ENCODE measurements around the gene NAMPT. TPM values are rescaled to one million over a fixed set of nuclear protein-coding genes. Genes with fewer than 3 reads are reported as not detected.

The NAMPT gene
- total RNA-seq (100 to 1,000 TPM in 1 of 2 donors, 10 to 100 TPM in 1; 98.1 to 425 TPM), polyA plus RNA-seq (ENCODE audit: insufficient read length in 6 of 6) (10 to 100 TPM; 32.6 to 43.1 (median 38.9) TPM)
- long read RNA-seq, donor 1, full-length matches to known transcripts, result 8 of 8 reads
- long read RNA-seq, donor 1, partial matches to known transcripts, result 0 of 8 reads
- long read RNA-seq, donor 1, other reads (novel, unspliced or antisense), result 0 of 8 reads
- long read RNA-seq, donor 2, full-length matches to known transcripts, result 7 of 7 reads
- long read RNA-seq, donor 2, partial matches to known transcripts, result 0 of 7 reads
- long read RNA-seq, donor 2, other reads (novel, unspliced or antisense), result 0 of 7 reads
- long read RNA-seq, donor 3, full-length matches to known transcripts, result 5 of 5 reads
- long read RNA-seq, donor 3, partial matches to known transcripts, result 0 of 5 reads
- long read RNA-seq, donor 3, other reads (novel, unspliced or antisense), result 0 of 5 reads
- long read RNA-seq, donor 4, full-length matches to known transcripts, result 15 of 17 reads
- long read RNA-seq, donor 4, partial matches to known transcripts, result 0 of 17 reads
- long read RNA-seq, donor 4, other reads (novel, unspliced or antisense), result 2 of 17 reads
- long read RNA-seq, donor 5, full-length matches to known transcripts, result 4 of 4 reads
- long read RNA-seq, donor 5, partial matches to known transcripts, result 0 of 4 reads
- long read RNA-seq, donor 5, other reads (novel, unspliced or antisense), result 0 of 4 reads
- long read RNA-seq, donor 6, full-length matches to known transcripts, result 7 of 7 reads
- long read RNA-seq, donor 6, partial matches to known transcripts, result 0 of 7 reads
- long read RNA-seq, donor 6, other reads (novel, unspliced or antisense), result 0 of 7 reads
- long read RNA-seq, donor 7, full-length matches to known transcripts, result 1 of 1 reads
- long read RNA-seq, donor 7, partial matches to known transcripts, result 0 of 1 reads
- long read RNA-seq, donor 7, other reads (novel, unspliced or antisense), result 0 of 1 reads
- long read RNA-seq, donor 8, full-length matches to known transcripts, result 12 of 12 reads
- long read RNA-seq, donor 8, partial matches to known transcripts, result 0 of 12 reads
- long read RNA-seq, donor 8, other reads (novel, unspliced or antisense), result 0 of 12 reads
- long read RNA-seq, donor 9, result 0 reads
- long read RNA-seq, donor 10, full-length matches to known transcripts, result 13 of 17 reads
- long read RNA-seq, donor 10, partial matches to known transcripts, result 1 of 17 reads
- long read RNA-seq, donor 10, other reads (novel, unspliced or antisense), result 3 of 17 reads
- long read RNA-seq, donor 11, full-length matches to known transcripts, result 12 of 12 reads
- long read RNA-seq, donor 11, partial matches to known transcripts, result 0 of 12 reads
- long read RNA-seq, donor 11, other reads (novel, unspliced or antisense), result 0 of 12 reads
- long read RNA-seq, donor 12, full-length matches to known transcripts, result 3 of 3 reads
- long read RNA-seq, donor 12, partial matches to known transcripts, result 0 of 3 reads
- long read RNA-seq, donor 12, other reads (novel, unspliced or antisense), result 0 of 3 reads

GRCh38 chr7:106284714-106285050 lies at the start of gene NAMPT:
NAMPT (minus strand) TSS chr7:106284983; CDS start chr7:106284884, 99 bp downstream.
- H3K9me3 ChIP-seq, result no peaks in the 10 kb centered on the region
- no peak for DNase-seq
- H3K27me3 ChIP-seq, result no peaks in the 10 kb centered on the region
- intact Hi-C loops (cut with DNase I), result no loop called here
- TF ChIP-seq CTCF (IDR thresholded peaks at IDR 0.05), result no peak
- peak within 1 kb of the TSS; percentile 69 to 77 for H3K4me3 ChIP-seq
- peak within 1 kb of the TSS; percentile 98 for H3K27ac ChIP-seq
- H3K4me1 ChIP-seq, result peaks cover 17 to 39% of the 10 kb centered on the region in 2 donors
- H3K36me3 ChIP-seq, result peaks cover 0 to 10% of the 10 kb centered on the region in 2 donors
- ATAC-seq, result no peak

GRCh38 chr7:106332201-106332600 lies 47.4 kb upstream of the NAMPT start:
- DNase-seq, result no peak

GRCh38 chr7:106331441-106332175 lies 46.8 kb upstream of the NAMPT start:
- no peaks in the 10 kb centered on the region for H3K9me3 ChIP-seq
- H3K4me1 ChIP-seq, result peaks cover 0 to 4% of the 10 kb centered on the region in 2 donors
- ATAC-seq (no peak), DNase-seq (no peak)
- H3K27ac ChIP-seq, result no peak overlapping the region
- H3K36me3 ChIP-seq, result no peaks in the 10 kb centered on the region
- intact Hi-C loops (cut with DNase I), result no loop called here
- H3K4me3 ChIP-seq, result no peak overlapping the region
- H3K27me3 ChIP-seq, result no peaks in the 10 kb centered on the region
- TF ChIP-seq CTCF (IDR thresholded peaks at IDR 0.05), result no peak

More at GRCh38 chr7:106332201-106332600, 47.4 kb upstream of the NAMPT start:
- Histone ChIP-seq H3K9me3 (peaks cover 0 to 4% of the 10 kb centered on the region in 2 donors), H3K27me3 (no peaks in the 10 kb centered on the region), H3K4me3 (no peak overlapping the region), H3K27ac (no peak overlapping the region), H3K4me1 (peaks cover 0 to 4% of the 10 kb centered on the region in 2 donors), H3K36me3 (no peaks in the 10 kb centered on the region)
- TF ChIP-seq CTCF (IDR thresholded peaks at IDR 0.05), result no peak
- intact Hi-C loops (cut with DNase I), result no loop called here
- no peak for ATAC-seq

GRCh38 chr7:106329971-106330733 lies 45.4 kb upstream of the NAMPT start:
- intact Hi-C loops (cut with DNase I), result no loop called here
- TF ChIP-seq CTCF (IDR thresholded peaks at IDR 0.05), result no peak

More at GRCh38 chr7:106329971-106330733, 45.4 kb upstream of the NAMPT start:
- no peak for DNase-seq
- no peak overlapping the region for H3K4me3 ChIP-seq
- peak; percentile 62 for ATAC-seq
- H3K27ac ChIP-seq, result no peak overlapping the region
- H3K36me3 ChIP-seq, result no peaks in the 10 kb centered on the region
- H3K4me1 ChIP-seq, result peaks cover 0 to 4% of the 10 kb centered on the region in 2 donors
- no peaks in the 10 kb centered on the region for H3K27me3 ChIP-seq
- no peaks in the 10 kb centered on the region for H3K9me3 ChIP-seq

Data from left lung (tissue), 14 donors.